WTC11 (cell line): ENCODE measurements around the gene LAPTM5. TPM values are rescaled to one million over a fixed set of nuclear protein-coding genes. Genes with fewer than 3 reads are reported as not detected.

ENCODE experiments used
- ATAC-seq: fragments of 200-7000 bp; cut with Tn5 transposase; 2 replicates; pipeline ENCODE4 v1.10.0; 2021; ENCODE audit warnings: mild to moderate bottlenecking, moderate library complexity
- CTCF ChIA-PET: fragments of 300-600 bp; sonication (Branson Sonifier 250); formaldehyde crosslinking; loops from one replicate; lab custom pipeline; 2021; ENCODE audit warnings: antibody characterized with exemption; lab: Charles Lee
- POLR2A ChIA-PET: fragments of 350-600 bp; sonication (Branson Sonifier 250); formaldehyde crosslinking; loops from one replicate; lab custom pipeline; 2021; ENCODE audit warnings: antibody characterized with exemption; lab: Charles Lee
- DNase-seq: peaks from one replicate; pipeline ENCODE4 v3.0.0; 2021; ENCODE audit warnings: low spot score
- H3K27ac Mint-ChIP-seq: 2 replicates; pipeline ENCODE4 v1.8.0; 2021; ENCODE audit warnings: mixed read lengths
- H3K27me3 Mint-ChIP-seq: 2 replicates; pipeline ENCODE4 v1.8.0; 2021; ENCODE audit warnings: low read depth, mild to moderate bottlenecking, moderate library complexity, mixed read lengths
- H3K36me3 Mint-ChIP-seq: 2 replicates; pipeline ENCODE4 v1.8.0; 2021; ENCODE audit warnings: mixed read lengths
- H3K4me1 Mint-ChIP-seq: 2 replicates; pipeline ENCODE4 v1.8.0; 2022; ENCODE audit warnings: mixed read lengths
- H3K4me3 Mint-ChIP-seq: 2 replicates; pipeline ENCODE4 v1.8.0; 2021; ENCODE audit warnings: mild to moderate bottlenecking, moderate library complexity, mixed read lengths
- H3K9me3 Mint-ChIP-seq: 2 replicates; pipeline ENCODE4 v1.8.0; 2021; ENCODE audit warnings: mixed read lengths
- ARID4B ChIP-seq: sonication (generic); formaldehyde crosslinking; IDR thresholded peaks from 2 replicates; pipeline ENCODE4 v1.8.0; 2023; ENCODE audit warnings: missing genetic modification reagents, mild to moderate bottlenecking, borderline replicate concordance
- ATF2 ChIP-seq: sonication (generic); formaldehyde crosslinking; IDR thresholded peaks from 2 replicates; pipeline ENCODE4 v1.8.1; 2022; ENCODE audit warnings: low read depth, missing genetic modification reagents, borderline replicate concordance
- ELF4 ChIP-seq: sonication (generic); formaldehyde crosslinking; IDR thresholded peaks from 2 replicates; pipeline ENCODE4 v1.8.1; 2022; ENCODE audit warnings: low read depth, mild to moderate bottlenecking, moderate library complexity, missing genetic modification reagents
- HMGA2 ChIP-seq: fragments of 250-450 bp; sonication (Bioruptor Pico); IDR thresholded peaks from 2 replicates; pipeline ENCODE4 v1.4.0; 2021; ENCODE audit warnings: mild to moderate bottlenecking, moderate library complexity
- IRF2 ChIP-seq: sonication (generic); formaldehyde crosslinking; IDR thresholded peaks from 2 replicates; pipeline ENCODE4 v1.8.0; 2022; ENCODE audit warnings: low read depth, missing genetic modification reagents, borderline replicate concordance
- KAT7 ChIP-seq: sonication (generic); formaldehyde crosslinking; IDR thresholded peaks from 2 replicates; pipeline ENCODE4 v1.8.1; 2023; ENCODE audit warnings: missing genetic modification reagents, mild to moderate bottlenecking, borderline replicate concordance
- OVOL2 ChIP-seq: fragments of 250-450 bp; sonication (Bioruptor Pico); IDR thresholded peaks from 2 replicates; pipeline ENCODE4 v1.9.0; 2021; ENCODE audit warnings: mild to moderate bottlenecking, borderline replicate concordance
- PREB ChIP-seq: sonication (generic); formaldehyde crosslinking; IDR thresholded peaks from 2 replicates; pipeline ENCODE4 v1.8.1; 2022; ENCODE audit warnings: mild to moderate bottlenecking, missing genetic modification reagents, moderate library complexity, borderline replicate concordance
- RELA ChIP-seq: sonication (generic); formaldehyde crosslinking; IDR thresholded peaks from 2 replicates; pipeline ENCODE4 v1.8.1; 2022; ENCODE audit warnings: missing genetic modification reagents, mild to moderate bottlenecking, borderline replicate concordance
- SP1 ChIP-seq: sonication (generic); formaldehyde crosslinking; conservative IDR thresholded peaks from 2 replicates; pipeline ENCODE4 v1.8.1; 2022; ENCODE audit warnings: missing genetic modification reagents
- TP53 ChIP-seq: sonication (generic); formaldehyde crosslinking; IDR thresholded peaks from 2 replicates; pipeline ENCODE4 v1.8.1; 2023; ENCODE audit warnings: mild to moderate bottlenecking, missing genetic modification reagents
- ZNF121 ChIP-seq: sonication (generic); formaldehyde crosslinking; IDR thresholded peaks from 2 replicates; pipeline ENCODE4 v1.8.0; 2023; ENCODE audit warnings: missing genetic modification reagents
- ZNF219 ChIP-seq: sonication (generic); formaldehyde crosslinking; IDR thresholded peaks from 2 replicates; pipeline ENCODE4 v1.8.0; 2023; ENCODE audit warnings: missing genetic modification reagents, mild to moderate bottlenecking, borderline replicate concordance
- ZNF281 ChIP-seq: sonication (generic); formaldehyde crosslinking; IDR thresholded peaks from 2 replicates; pipeline ENCODE4 v1.8.0; 2023; ENCODE audit warnings: mild to moderate bottlenecking, missing genetic modification reagents
- ZNF317 ChIP-seq: sonication (generic); formaldehyde crosslinking; IDR thresholded peaks from 2 replicates; pipeline ENCODE4 v1.8.1; 2023; ENCODE audit warnings: low read depth, mild to moderate bottlenecking, moderate library complexity, missing genetic modification reagents, borderline replicate concordance
- ZNF416 ChIP-seq: fragments of 250-450 bp; sonication (Bioruptor Pico); IDR thresholded peaks from 2 replicates; pipeline ENCODE4 v1.9.0; 2021; ENCODE audit warnings: mild to moderate bottlenecking, inconsistent platforms
- ZNF423 ChIP-seq: fragments of 250-450 bp; sonication (Bioruptor Pico); IDR thresholded peaks from 2 replicates; pipeline ENCODE4 v2.1.2; 2022; ENCODE audit warnings: mild to moderate bottlenecking, moderate library complexity
- ZNF512 ChIP-seq: sonication (generic); formaldehyde crosslinking; IDR thresholded peaks from 2 replicates; pipeline ENCODE4 v1.8.1; 2022; ENCODE audit warnings: missing genetic modification reagents, borderline replicate concordance
- ZNF532 ChIP-seq: fragments of 250-450 bp; sonication (Bioruptor Pico); IDR thresholded peaks from 2 replicates; pipeline ENCODE4 v1.9.0; 2021; ENCODE audit warnings: mild to moderate bottlenecking, borderline replicate concordance
- total RNA-seq: library from RNA; stranded (reverse); gene quantifications from 3 replicates; pipeline ENCODE4 v1.2.3, GENCODE V29; 2021

Gene LAPTM5
- total RNA-seq, 1 experiment from 2014 or later: 1.3 TPM

- Mint-ChIP-seq H3K27ac (no peak overlapping the region), H3K36me3 (no peaks in the 10 kb centered on the region), H3K4me3 (no peak overlapping the region), H3K4me1 (no peaks in the 10 kb centered on the region; the same call in 1 of the 2 replicates), H3K27me3 (no peaks in the 10 kb centered on the region; the same call in 1 of the 2 replicates), H3K9me3 (no peaks in the 10 kb centered on the region)
- ChIA-PET CTCF (interaction anchor here (0.6 to 13.6 kb wide), 5 partner anchors 11 to 594 kb away, joined by 3 to 606 read pairs (median 7); partner anchors contain the start of gene SDC3), POLR2A (no interaction called here)
- TF ChIP-seq ELF4 (CRISPR knock-in tag) (no peak), ZNF532 (CRISPR knock-in tag) (no peak), OVOL2 (CRISPR knock-in tag) (no peak), ZNF121 (no peak)
- ATAC-seq: no peak
- no peak for DNase-seq
Observed at GRCh38 chr1:30794260-30794659, 36.7 kb upstream of the LAPTM5 start.

GRCh38 chr1:30793209-30793608, 35.6 kb upstream of the LAPTM5 start:
- Mint-ChIP-seq H3K4me1 (no peaks in the 10 kb centered on the region; the same call in 1 of the 2 replicates), H3K9me3 (no peaks in the 10 kb centered on the region), H3K27ac (peak overlapping the region; percentile 51; the same call in 1 of the 2 replicates), H3K27me3 (no peaks in the 10 kb centered on the region; the same call in 1 of the 2 replicates), H3K36me3 (no peaks in the 10 kb centered on the region), H3K4me3 (no peak overlapping the region)
- DNase-seq: no peak
- POLR2A ChIA-PET: no interaction called here
- ATAC-seq: no peak
- CTCF ChIA-PET: interaction anchor here (0.8 to 13.6 kb wide), 6 partner anchors 8 to 115 kb away, joined by 3 to 606 read pairs (median 7); partner anchors contain the start of gene SDC3
- TF ChIP-seq ZNF317 (CRISPR knock-in tag): no peak
- TF ChIP-seq ARID4B (CRISPR knock-in tag): no peak
- TF ChIP-seq KAT7 (CRISPR knock-in tag): no peak
- no peak for TF ChIP-seq ZNF219 (CRISPR knock-in tag)
- TF ChIP-seq ZNF416: no peak
- TF ChIP-seq ATF2: no peak
- no peak for TF ChIP-seq RELA
- no peak for TF ChIP-seq PREB (CRISPR knock-in tag)
- no peak for TF ChIP-seq ZNF423 (CRISPR knock-in tag)
- TF ChIP-seq TP53 (CRISPR knock-in tag): no peak
- no peak for TF ChIP-seq ZNF281 (CRISPR knock-in tag)
- no peak for TF ChIP-seq IRF2 (CRISPR knock-in tag)
- no peak for TF ChIP-seq HMGA2 (CRISPR knock-in tag)
- TF ChIP-seq ZNF512 (CRISPR knock-in tag): no peak
- no peak for TF ChIP-seq SP1 (CRISPR knock-in tag)
